HEK293 (cell line): ENCODE results near the gene PPIP5K2.

Source experiments
- CTCF ChIA-PET: fragments of 350-600 bp; formaldehyde crosslinking; extraction: SDS; loops from one replicate; lab custom pipeline; 2021; ENCODE audit warnings: antibody characterized with exemption; lab: Yijun Ruan, JAX
- POLR2A ChIA-PET: fragments of 300-600 bp; formaldehyde crosslinking; extraction: SDS; loops from one replicate; lab custom pipeline; 2020; ENCODE audit warnings: antibody characterized with exemption, inconsistent platforms; lab: Yijun Ruan, JAX
- H3K27ac ChIP-seq: fragments of 200-500 bp; sonication (Bioruptor generic); 2 replicates; pipeline ENCODE4 v1.5.1; 2014; ENCODE audit warnings: low read depth, low read length, control low read depth, inconsistent platforms; ENCODE audit errors: extremely low read depth
- H3K36me3 ChIP-seq, 2 experiments: fragments of 200-500 bp in 1 of 2; sonication (Bioruptor generic) in 1 of 2; 1 replicate in 1 of 2; 2 replicates in 1 of 2; pipeline ENCODE4 v1.5.1; 2014 to 2017; ENCODE audit warnings: inconsistent platforms in 2 of 2, low read length in 2 of 2; ENCODE audit not compliant: control insufficient read depth in 2 of 2, insufficient read depth in 1 of 2
- H3K4me1 ChIP-seq: fragments of 200-500 bp; sonication (Bioruptor generic); 2 replicates; pipeline ENCODE4 v1.5.1; 2014; ENCODE audit warnings: mild to moderate bottlenecking, low read length, inconsistent platforms; ENCODE audit not compliant: control insufficient read depth, insufficient read depth
- H3K4me3 ChIP-seq: 2 replicates; pipeline ENCODE4 v1.5.1; 2011; ENCODE audit warnings: low read depth, mild to moderate bottlenecking, control low read depth, low read length, moderate library complexity
- H3K9me3 ChIP-seq: fragments of 200-500 bp; sonication (Bioruptor generic); 2 replicates; pipeline ENCODE4 v1.5.1; 2014; ENCODE audit warnings: low read depth, low read length, inconsistent platforms; ENCODE audit not compliant: control insufficient read depth, insufficient read depth
- BCL11B ChIP-seq: fragments of 450-650 bp; formaldehyde crosslinking; IDR thresholded peaks from 2 replicates; pipeline ENCODE4 v1.5.1; 2016; ENCODE audit warnings: low read depth, missing biosample characterization, missing genetic modification characterization
- BCL6B ChIP-seq: fragments of 450-650 bp; formaldehyde crosslinking; IDR thresholded peaks from 2 replicates; pipeline ENCODE4 v1.5.1; 2017; ENCODE audit warnings: missing biosample characterization, missing genetic modification characterization
- GLIS2 ChIP-seq: fragments of 450-650 bp; formaldehyde crosslinking; IDR thresholded peaks from 2 replicates; pipeline ENCODE4 v1.5.1; 2016; ENCODE audit warnings: missing biosample characterization, missing genetic modification characterization
- INSM2 ChIP-seq: fragments of 450-650 bp; formaldehyde crosslinking; IDR thresholded peaks from 2 replicates; pipeline ENCODE4 v1.5.1; 2016; ENCODE audit warnings: missing biosample characterization, missing genetic modification characterization
- KLF10 ChIP-seq: fragments of 450-650 bp; IDR thresholded peaks from 2 replicates; pipeline ENCODE4 v1.5.1; 2018; ENCODE audit warnings: missing biosample characterization, mild to moderate bottlenecking, missing genetic modification characterization
- MYNN ChIP-seq: fragments of 450-650 bp; formaldehyde crosslinking; IDR thresholded peaks from 2 replicates; pipeline ENCODE4 v1.5.1; 2016; ENCODE audit warnings: missing biosample characterization, missing genetic modification characterization, borderline replicate concordance
- PRDM1 ChIP-seq: fragments of 450-650 bp; formaldehyde crosslinking; IDR thresholded peaks from 2 replicates; pipeline ENCODE4; 2016; ENCODE audit warnings: missing biosample characterization, missing genetic modification characterization
- SP7 ChIP-seq: fragments of 450-650 bp; formaldehyde crosslinking; IDR thresholded peaks from 2 replicates; pipeline ENCODE4 v1.5.1; 2016; ENCODE audit warnings: missing biosample characterization, missing genetic modification characterization
- YY1 ChIP-seq: fragments of 450-650 bp; formaldehyde crosslinking; IDR thresholded peaks from 2 replicates; pipeline ENCODE4 v1.5.1; 2018; ENCODE audit warnings: missing biosample characterization, missing genetic modification characterization
- YY2 ChIP-seq: fragments of 450-650 bp; formaldehyde crosslinking; IDR thresholded peaks from 2 replicates; pipeline ENCODE4 v1.5.1; 2016; ENCODE audit warnings: missing biosample characterization, missing genetic modification characterization
- ZBTB44 ChIP-seq: fragments of 450-650 bp; IDR thresholded peaks from 2 replicates; pipeline ENCODE4 v1.5.1; 2018; ENCODE audit warnings: missing biosample characterization, mild to moderate bottlenecking, missing genetic modification characterization
- ZFP3 ChIP-seq: fragments of 450-650 bp; formaldehyde crosslinking; IDR thresholded peaks from 2 replicates; pipeline ENCODE4 v1.5.1; 2016; ENCODE audit warnings: low read depth, missing biosample characterization, missing genetic modification characterization
- ZNF112 ChIP-seq: fragments of 450-650 bp; formaldehyde crosslinking; IDR thresholded peaks from 2 replicates; pipeline ENCODE4 v1.5.0; 2017; ENCODE audit warnings: missing biosample characterization, missing genetic modification characterization
- ZNF140 ChIP-seq: fragments of 450-650 bp; formaldehyde crosslinking; IDR thresholded peaks from 2 replicates; pipeline ENCODE4 v1.5.1; 2016; ENCODE audit warnings: missing biosample characterization, missing genetic modification characterization
- ZNF169 ChIP-seq: fragments of 450-650 bp; formaldehyde crosslinking; IDR thresholded peaks from 2 replicates; pipeline ENCODE4 v1.5.1; 2016; ENCODE audit warnings: missing biosample characterization, missing genetic modification characterization
- ZNF19 ChIP-seq: fragments of 450-650 bp; formaldehyde crosslinking; IDR thresholded peaks from 2 replicates; pipeline ENCODE4; 2016; ENCODE audit warnings: missing biosample characterization, missing genetic modification characterization, low read depth
- ZNF2 ChIP-seq: fragments of 450-650 bp; formaldehyde crosslinking; IDR thresholded peaks from 2 replicates; pipeline ENCODE4 v1.5.1; 2016; ENCODE audit warnings: missing biosample characterization, missing genetic modification characterization
- ZNF398 ChIP-seq: fragments of 450-650 bp; formaldehyde crosslinking; IDR thresholded peaks from 2 replicates; pipeline ENCODE4 v1.5.1; 2017; ENCODE audit warnings: missing biosample characterization, missing genetic modification characterization
- ZNF433 ChIP-seq: fragments of 450-650 bp; formaldehyde crosslinking; IDR thresholded peaks from 2 replicates; pipeline ENCODE4 v1.5.1; 2016; ENCODE audit warnings: missing biosample characterization, missing genetic modification characterization, low read depth
- ZNF501 ChIP-seq: fragments of 450-650 bp; formaldehyde crosslinking; IDR thresholded peaks from 2 replicates; pipeline ENCODE4 v1.5.1; 2016; ENCODE audit warnings: missing biosample characterization, missing genetic modification characterization
- ZNF510 ChIP-seq: fragments of 450-650 bp; formaldehyde crosslinking; IDR thresholded peaks from 2 replicates; pipeline ENCODE4 v1.5.1; 2018; ENCODE audit warnings: mild to moderate bottlenecking, missing genetic modification characterization, missing biosample characterization; ENCODE audit not compliant: insufficient replicate concordance
- ZNF585B ChIP-seq: fragments of 450-650 bp; formaldehyde crosslinking; IDR thresholded peaks from 2 replicates; pipeline ENCODE4 v1.5.1; 2016; ENCODE audit warnings: missing biosample characterization, missing genetic modification characterization
- ZNF629 ChIP-seq: fragments of 450-650 bp; formaldehyde crosslinking; IDR thresholded peaks from 2 replicates; pipeline ENCODE4 v1.5.1; 2017; ENCODE audit warnings: missing biosample characterization, missing genetic modification characterization
- ZNF645 ChIP-seq: fragments of 450-650 bp; formaldehyde crosslinking; IDR thresholded peaks from 2 replicates; pipeline ENCODE4; 2016; ENCODE audit warnings: missing biosample characterization, missing genetic modification characterization
- ZNF664 ChIP-seq: fragments of 450-650 bp; formaldehyde crosslinking; IDR thresholded peaks from 2 replicates; pipeline ENCODE4 v1.5.1; 2016; ENCODE audit warnings: missing biosample characterization, missing genetic modification characterization
- ZNF76 ChIP-seq: fragments of 450-650 bp; formaldehyde crosslinking; IDR thresholded peaks from 2 replicates; pipeline ENCODE4; 2016; ENCODE audit warnings: low read depth, missing biosample characterization, missing genetic modification characterization, borderline replicate concordance
- ZNF776 ChIP-seq: fragments of 450-650 bp; formaldehyde crosslinking; IDR thresholded peaks from 2 replicates; pipeline ENCODE4 v1.5.0; 2017; ENCODE audit warnings: missing biosample characterization, missing genetic modification characterization, borderline replicate concordance
- ZNF785 ChIP-seq: fragments of 450-650 bp; formaldehyde crosslinking; IDR thresholded peaks from 2 replicates; pipeline ENCODE4 v1.5.1; 2016; ENCODE audit warnings: missing biosample characterization, missing genetic modification characterization
- ZNF837 ChIP-seq: fragments of 450-650 bp; formaldehyde crosslinking; IDR thresholded peaks from 2 replicates; pipeline ENCODE4 v1.5.1; 2016; ENCODE audit warnings: missing biosample characterization, missing genetic modification characterization

Gene PPIP5K2

GRCh38 chr5:103258957-103259704 is 139.0 kb downstream of the PPIP5K2 start (continued):
- 0 out of 2 replicates have a peak, but pooled peaks have one; percentile 11 for TF ChIP-seq KLF10 (tag by site-specific recombination)

GRCh38 chr5:103259705-103260355 is 139.7 kb downstream of the PPIP5K2 start:
- Histone ChIP-seq H3K4me1 (no peaks in the 10 kb centered on the region), H3K36me3 (no peaks in the 10 kb centered on the region), H3K4me3 (peak overlapping the region; percentile 94), H3K27ac (peak overlapping the region; percentile 94), H3K9me3 (no peaks in the 10 kb centered on the region)
- ChIA-PET POLR2A (interaction anchor here (0.7 to 2.4 kb wide), 8 partner anchors 9 to 274 kb away, joined by 3 to 22 read pairs (median 4); partner anchors contain the start of genes GIN1 and PPIP5K2), CTCF (interaction anchor here (1.0 kb wide), 1 partner anchor 254 kb away, joined by 3 read pairs; no protein-coding TSS in a partner anchor)
- TF ChIP-seq ZNF398 (tag by site-specific recombination) (0 out of 2 replicates have a peak, but pooled peaks have one; percentile 41), ZNF19 (no peak), GLIS2 (tag by site-specific recombination) (peak; percentile 76), ZNF169 (no peak), ZNF2 (tag by site-specific recombination) (0 out of 2 replicates have a peak, but pooled peaks have one; percentile 9), PRDM1 (tag by site-specific recombination) (peak; percentile 52), ZNF76 (tag by site-specific recombination) (no peak), ZNF585B (tag by site-specific recombination) (no peak), BCL11B (tag by site-specific recombination) (no peak), ZNF776 (tag by site-specific recombination) (no peak), ZNF140 (no peak), ZNF645 (tag by site-specific recombination) (no peak), ZNF510 (tag by site-specific recombination) (no peak), BCL6B (no peak), ZNF112 (tag by site-specific recombination) (no peak), YY2 (tag by site-specific recombination) (no peak), ZFP3 (tag by site-specific recombination) (no peak), ZBTB44 (tag by site-specific recombination) (no peak), SP7 (tag by site-specific recombination) (no peak), ZNF433 (tag by site-specific recombination) (no peak), ZNF837 (tag by site-specific recombination) (no peak), YY1 (tag by site-specific recombination) (peak; percentile 59; the same call in 1 of the 2 replicates), ZNF785 (tag by site-specific recombination) (no peak), INSM2 (tag by site-specific recombination) (no peak), ZNF664 (no peak), ZNF501 (tag by site-specific recombination) (peak; percentile 74), ZNF629 (tag by site-specific recombination) (no peak), MYNN (tag by site-specific recombination) (no peak)
